OCI-LY1 (cell line): Measurements from ENCODE around the gene KCTD20.

ENCODE experiments used
- H2AFZ ChIP-seq: fragments of 200-600 bp; sonication (generic), shearing (Covaris generic); 2 replicates; pipeline ENCODE4 v1.6.0; 2014; ENCODE audit warnings: antibody characterized with exemption, mild to moderate bottlenecking, low read length
- H3F3A ChIP-seq: fragments of 200-600 bp; sonication (generic), shearing (Covaris generic); 2 replicates; pipeline ENCODE4 v1.6.0; 2014; ENCODE audit warnings: mild to moderate bottlenecking, antibody characterized with exemption, low read length, moderate library complexity; ENCODE audit not compliant: insufficient read depth
- H3K27ac ChIP-seq: fragments of 200-600 bp; sonication (generic); 2 replicates; pipeline ENCODE4 v1.5.1; 2014; ENCODE audit warnings: low read length, mixed run types, mild to moderate bottlenecking, low read depth; ENCODE audit not compliant: poor library complexity, severe bottlenecking
- H3K27me3 ChIP-seq: fragments of 200-600 bp; sonication (generic); 2 replicates; pipeline ENCODE4 v1.6.0; 2014; ENCODE audit warnings: antibody characterized with exemption, mild to moderate bottlenecking, low read length, moderate library complexity; ENCODE audit not compliant: insufficient read depth
- H3K36me3 ChIP-seq: fragments of 200-600 bp; sonication (generic); 2 replicates; pipeline ENCODE4 v1.6.1; 2014; ENCODE audit warnings: mild to moderate bottlenecking, antibody characterized with exemption, low read length, moderate library complexity, mixed read lengths; ENCODE audit not compliant: insufficient read depth
- H3K4me1 ChIP-seq: fragments of 200-600 bp; sonication (generic); 2 replicates; pipeline ENCODE4 v1.5.1; 2014; ENCODE audit warnings: mild to moderate bottlenecking, low read length, moderate library complexity; ENCODE audit not compliant: insufficient read depth, severe bottlenecking
- H3K4me2 ChIP-seq: fragments of 200-600 bp; sonication (generic), shearing (Covaris generic); 2 replicates; pipeline ENCODE4 v1.6.1; 2014; ENCODE audit warnings: low read length
- H3K4me3 ChIP-seq: fragments of 200-600 bp; sonication (generic); 2 replicates; pipeline ENCODE4 v1.5.1; 2014; ENCODE audit warnings: low read length, low read depth, mild to moderate bottlenecking, mixed read lengths; ENCODE audit not compliant: poor library complexity, severe bottlenecking
- H3K79me2 ChIP-seq: fragments of 200-600 bp; shearing (Covaris generic); 2 replicates; pipeline ENCODE4 v1.6.1; 2016; ENCODE audit warnings: mixed run types, low read length, mixed read lengths; ENCODE audit not compliant: insufficient read depth
- H3K9ac ChIP-seq: fragments of 200-600 bp; sonication (generic), shearing (Covaris generic); 2 replicates; pipeline ENCODE4 v1.6.1; 2014; ENCODE audit warnings: mild to moderate bottlenecking, low read length, mixed read lengths
- H3K9me2 ChIP-seq: fragments of 200-600 bp; sonication (generic), shearing (Covaris generic); 2 replicates; pipeline ENCODE4 v1.6.1; 2014; ENCODE audit warnings: low read depth, mild to moderate bottlenecking, low read length, mixed read lengths
- H3K9me3 ChIP-seq: fragments of 200-600 bp; shearing (Covaris generic); 2 replicates; pipeline ENCODE4 v1.6.1; 2014; ENCODE audit warnings: low read length, mixed read lengths
- H4K20me1 ChIP-seq: fragments of 200-600 bp; sonication (generic), shearing (Covaris generic); 2 replicates; pipeline ENCODE4 v1.6.0; 2016; ENCODE audit warnings: mild to moderate bottlenecking, low read length; ENCODE audit not compliant: insufficient read depth
- CTCF ChIP-seq: fragments of 200-600 bp; sonication (generic), shearing (Covaris generic); IDR thresholded peaks from 2 replicates; pipeline ENCODE4 v1.5.1; 2017; ENCODE audit warnings: mild to moderate bottlenecking, antibody characterized with exemption, low read length, moderate library complexity, mixed read lengths
- EZH2 ChIP-seq: fragments of 200-600 bp; sonication (generic), shearing (Covaris generic); IDR thresholded peaks from 2 replicates; pipeline ENCODE4 v1.8.0; 2017; ENCODE audit warnings: borderline replicate concordance, mixed run types, mild to moderate bottlenecking, antibody characterized with exemption, low read length, moderate library complexity, mixed read lengths

The KCTD20 gene

GRCh38 chr6:36505744-36506534 is 63.1 kb downstream of the KCTD20 start:
- no peak overlapping the region for H3K4me2 ChIP-seq
- H3K36me3 ChIP-seq, result peaks cover 63% of the 10 kb centered on the region

GRCh38 chr6:36506611-36507010 is 63.8 kb downstream of the KCTD20 start:
- Histone ChIP-seq H3K36me3 (peaks cover 68% of the 10 kb centered on the region), H3K4me2 (no peak overlapping the region)

More at GRCh38 chr6:36505744-36506534, 63.1 kb downstream of the KCTD20 start:
- no peak overlapping the region for H3K9ac ChIP-seq
- no peak overlapping the region for H3K27ac ChIP-seq
- H2AFZ ChIP-seq, result no peak overlapping the region
- no peaks in the 10 kb centered on the region for H3K27me3 ChIP-seq
- H3K9me3 ChIP-seq, result peaks cover 7% of the 10 kb centered on the region; the same call in 1 of the 2 replicates
- H4K20me1 ChIP-seq, result no peaks in the 10 kb centered on the region
- H3K9me2 ChIP-seq, result no peaks in the 10 kb centered on the region
- H3K4me1 ChIP-seq, result no peaks in the 10 kb centered on the region
- no peak overlapping the region for H3K4me3 ChIP-seq
- TF ChIP-seq EZH2, result no peak
- TF ChIP-seq CTCF, result no peak
- H3F3A ChIP-seq, result no peaks in the 10 kb centered on the region
- H3K79me2 ChIP-seq, result no peaks in the 10 kb centered on the region

GRCh38 chr6:36508532-36508931 is 65.7 kb downstream of the KCTD20 start:
- no peak overlapping the region for H2AFZ ChIP-seq
- no peaks in the 10 kb centered on the region for H3K27me3 ChIP-seq

More at GRCh38 chr6:36506611-36507010, 63.8 kb downstream of the KCTD20 start:
- H3K79me2 ChIP-seq, result no peaks in the 10 kb centered on the region
- no peaks in the 10 kb centered on the region for H4K20me1 ChIP-seq
- H3K9me3 ChIP-seq, result peaks cover 8% of the 10 kb centered on the region; the same call in 1 of the 2 replicates
- no peaks in the 10 kb centered on the region for H3F3A ChIP-seq
- no peaks in the 10 kb centered on the region for H3K27me3 ChIP-seq
- H3K4me3 ChIP-seq, result no peak overlapping the region
- H3K4me1 ChIP-seq, result no peaks in the 10 kb centered on the region
- no peak overlapping the region for H3K27ac ChIP-seq
- H3K9me2 ChIP-seq, result no peaks in the 10 kb centered on the region
- no peak for TF ChIP-seq CTCF
- no peak for TF ChIP-seq EZH2
- no peak overlapping the region for H2AFZ ChIP-seq
- H3K9ac ChIP-seq, result no peak overlapping the region

More at GRCh38 chr6:36508532-36508931, 65.7 kb downstream of the KCTD20 start:
- peaks cover 8% of the 10 kb centered on the region; the same call in 1 of the 2 replicates for H3K9me3 ChIP-seq
- H3K4me1 ChIP-seq, result no peaks in the 10 kb centered on the region
- TF ChIP-seq CTCF (no peak), EZH2 (no peak)
- H3K27ac ChIP-seq, result no peak overlapping the region
- H3F3A ChIP-seq, result no peaks in the 10 kb centered on the region
- no peak overlapping the region for H3K4me3 ChIP-seq
- H3K4me2 ChIP-seq, result no peak overlapping the region
- H3K36me3 ChIP-seq, result peaks cover 69% of the 10 kb centered on the region
- H3K9me2 ChIP-seq, result no peaks in the 10 kb centered on the region
- H3K79me2 ChIP-seq, result no peaks in the 10 kb centered on the region
- H4K20me1 ChIP-seq, result no peaks in the 10 kb centered on the region
- no peak overlapping the region for H3K9ac ChIP-seq
